ENCODE results near the gene PRELID2.
"Not testable (repeated sequence)": the region's sequence is repeated elsewhere in the genome, so short reads cannot be mapped to it uniquely, and the experiment has no call there.

Gene PRELID2

GRCh38 chr5:145834917-145835847 is at the start of gene PRELID2:
PRELID2 (minus strand) TSS chr5:145835342; CDS start chr5:145835251, 91 bp downstream.
- no peak for DNase-seq

GRCh38 chr5:145874765-145875164 is 39.6 kb upstream of the PRELID2 start:
- no peak for DNase-seq

GRCh38 chr5:145872914-145873313 is 37.8 kb upstream of the PRELID2 start, which contains the start of gene GRXCR2:
GRXCR2 (minus strand) TSS chr5:145873014; CDS start chr5:145872968, 46 bp downstream.
- no peak for DNase-seq

- DNase-seq: no peak
Observed at GRCh38 chr5:145872486-145872885, 37.3 kb upstream of the PRELID2 start.

DNA sequence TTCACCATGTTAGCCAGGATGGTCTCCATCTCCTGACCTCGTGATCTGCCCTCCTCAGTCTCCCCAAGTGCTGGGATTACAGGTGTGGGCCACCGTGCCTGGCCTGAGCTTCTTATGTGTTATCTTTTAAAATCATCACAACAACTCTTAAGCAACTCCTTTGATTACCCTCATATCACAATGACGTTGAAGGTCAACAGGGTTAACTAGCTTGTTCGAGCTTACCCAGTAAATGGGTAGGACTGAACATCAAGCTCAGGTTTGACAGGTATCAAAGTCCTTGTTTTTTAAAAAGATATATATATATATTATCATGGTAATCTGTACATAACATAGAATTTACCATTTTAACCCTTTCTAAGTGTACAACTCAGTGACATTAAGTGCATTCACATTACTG is 34.6 kb upstream of the PRELID2 start:
- DNase-seq: no peak

- no peak for DNase-seq
Observed at GRCh38 chr5:145867806-145868205, 32.7 kb upstream of the PRELID2 start.

DNA sequence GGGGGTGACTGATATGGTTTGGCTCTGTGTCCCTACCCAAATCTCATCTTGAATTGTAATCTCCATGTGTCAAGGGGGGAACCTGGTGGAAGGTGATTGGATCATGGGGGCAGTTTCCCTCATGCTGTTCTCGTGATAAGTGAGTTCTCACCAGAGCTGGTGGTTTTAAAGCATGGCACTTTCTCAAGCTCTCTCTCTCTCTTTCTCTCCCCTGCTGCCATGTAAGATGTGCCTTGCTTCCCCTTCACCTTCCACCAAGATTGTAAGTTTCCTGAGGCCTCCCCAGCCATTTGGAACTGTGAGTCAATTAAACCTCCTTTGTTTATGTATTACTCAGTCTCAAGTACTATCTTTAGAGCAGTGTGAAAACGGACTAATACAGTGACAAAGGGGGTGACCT is 29.3 kb upstream of the PRELID2 start:
- not testable (repeated sequence) for DNase-seq

GRCh38 chr5:145863003-145863402 is 27.9 kb upstream of the PRELID2 start:
- DNase-seq: no peak

DNA sequence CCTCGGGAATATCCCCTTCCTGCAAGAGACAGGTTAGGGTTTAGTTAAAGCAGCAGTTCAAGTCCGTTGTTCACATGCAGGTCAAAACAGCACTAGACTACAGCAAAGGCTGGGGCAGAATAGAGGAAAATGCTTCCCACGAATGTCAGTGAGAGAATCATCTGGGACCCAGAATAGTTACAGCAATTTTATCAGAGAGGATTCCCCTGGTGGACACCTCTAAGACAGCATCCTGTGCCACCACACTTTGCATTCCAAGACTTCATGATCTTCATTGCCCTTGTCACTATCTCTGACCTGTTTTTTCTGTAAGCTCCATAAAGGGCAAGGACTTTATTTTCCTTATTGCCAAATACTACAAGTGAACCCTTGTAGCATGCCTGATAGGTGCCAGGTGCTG is 24.8 kb upstream of the PRELID2 start:
- no peak for DNase-seq

DNA sequence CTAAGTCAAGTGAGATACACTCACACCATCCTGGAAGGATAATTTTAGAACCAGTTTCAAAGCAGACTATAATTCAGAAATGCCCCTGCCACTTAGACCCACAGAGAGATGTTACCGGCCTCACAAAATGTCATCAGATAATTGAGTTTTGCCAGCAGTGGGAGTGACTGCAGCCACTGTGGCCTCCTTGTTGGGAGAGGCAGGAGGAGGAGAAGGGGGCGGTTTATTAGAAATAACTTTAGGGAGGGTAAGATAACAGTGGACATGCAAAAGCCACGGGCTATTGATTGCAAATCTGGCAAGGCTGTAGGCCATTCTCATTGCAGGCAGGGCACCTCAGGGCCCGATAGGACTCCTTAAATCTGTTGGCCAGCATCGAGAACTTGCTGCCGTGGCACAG is 24.3 kb upstream of the PRELID2 start:
- DNase-seq: no peak

GRCh38 chr5:145858959-145859358 is 23.8 kb upstream of the PRELID2 start:
- no peak for DNase-seq

- DNase-seq: no peak
Observed at GRCh38 chr5:145856285-145856818, 21.2 kb upstream of the PRELID2 start.

- DNase-seq: no peak
Observed at GRCh38 chr5:145855763-145856267, 20.7 kb upstream of the PRELID2 start.

DNA sequence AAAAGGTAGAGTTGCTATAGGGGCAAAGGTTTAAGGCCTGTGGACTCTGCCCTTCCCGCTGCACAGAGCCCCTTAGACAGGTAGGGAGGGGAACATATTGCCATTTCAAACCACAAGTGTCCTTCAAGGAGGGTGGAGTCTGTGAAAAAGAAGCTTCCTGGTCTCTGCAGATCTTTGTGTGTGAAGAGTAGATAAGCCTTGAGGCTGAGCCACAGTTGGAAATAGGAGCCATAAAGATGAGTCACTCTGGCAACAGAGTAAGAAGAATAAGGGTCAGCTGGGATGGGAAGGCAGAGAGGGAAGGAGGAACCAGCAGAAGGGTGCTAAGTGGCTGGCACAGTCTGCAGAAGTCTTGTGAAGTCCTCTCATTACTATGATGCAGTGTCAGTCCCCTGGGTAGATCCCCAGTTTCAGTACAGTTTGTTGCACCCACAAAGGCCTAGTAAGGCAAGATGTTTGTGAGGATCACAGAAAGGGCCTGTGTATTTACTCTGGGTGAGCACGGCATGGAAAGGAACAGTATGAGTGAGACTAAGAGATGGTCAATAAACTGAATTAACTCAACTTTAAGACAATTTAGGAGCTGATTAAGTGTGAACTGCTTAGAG is 19.6 kb upstream of the PRELID2 start:
- DNase-seq: no peak

DNA sequence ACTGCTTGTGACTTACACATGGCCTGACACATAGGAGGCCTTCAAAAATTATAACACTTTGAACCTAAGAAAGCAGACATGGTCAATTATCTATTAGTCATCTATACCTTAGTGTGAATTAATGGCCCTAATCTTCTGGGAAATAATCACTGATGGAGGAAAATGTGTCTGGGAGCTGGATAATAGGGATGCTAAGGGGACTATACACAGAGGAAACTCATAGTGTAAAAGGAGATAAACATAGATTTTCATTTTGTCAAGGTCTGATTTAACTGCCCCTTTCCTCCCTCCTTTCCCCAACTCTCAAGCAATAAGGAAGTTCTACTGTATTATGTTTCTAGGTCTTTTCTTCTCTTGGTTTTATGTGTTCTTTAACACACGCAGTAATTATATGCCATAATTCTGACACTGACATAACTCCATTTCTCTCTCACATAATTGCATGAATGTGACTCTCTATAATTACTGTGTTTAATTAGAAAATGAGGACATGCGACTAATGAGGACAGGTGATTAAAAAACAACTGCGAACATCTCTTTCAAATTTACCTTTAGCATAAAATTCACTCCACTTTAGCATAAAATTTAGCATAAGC is 18.7 kb upstream of the PRELID2 start:
- DNase-seq: peak; percentile 7

DNA sequence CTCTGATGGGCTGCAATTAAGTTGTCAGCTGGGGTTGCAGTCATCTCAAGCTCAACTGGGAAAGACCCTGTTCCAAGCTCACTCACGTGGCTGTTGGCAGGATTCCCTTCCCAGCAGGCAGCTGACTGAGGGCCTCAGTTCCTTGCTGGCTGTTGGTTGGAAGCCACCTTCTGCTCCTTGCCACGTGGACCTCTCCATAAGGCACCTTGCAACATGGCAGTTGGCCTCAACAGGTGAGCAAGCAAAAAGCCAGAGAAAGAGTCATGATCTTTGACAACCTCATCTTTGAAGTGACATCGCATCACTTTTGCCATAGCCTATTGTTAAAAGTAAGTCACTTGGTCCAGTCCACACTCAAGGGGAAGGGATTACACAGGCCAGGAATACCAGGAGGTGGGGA is 17.8 kb upstream of the PRELID2 start:
- no peak for DNase-seq

GRCh38 chr5:145848854-145849253 is 13.7 kb upstream of the PRELID2 start:
- no peak for DNase-seq

- no peak for DNase-seq
Observed at GRCh38 chr5:145847499-145848497, 12.7 kb upstream of the PRELID2 start.

GRCh38 chr5:145846081-145846480 is 10.9 kb upstream of the PRELID2 start:
- peak; percentile 0 for DNase-seq

DNA sequence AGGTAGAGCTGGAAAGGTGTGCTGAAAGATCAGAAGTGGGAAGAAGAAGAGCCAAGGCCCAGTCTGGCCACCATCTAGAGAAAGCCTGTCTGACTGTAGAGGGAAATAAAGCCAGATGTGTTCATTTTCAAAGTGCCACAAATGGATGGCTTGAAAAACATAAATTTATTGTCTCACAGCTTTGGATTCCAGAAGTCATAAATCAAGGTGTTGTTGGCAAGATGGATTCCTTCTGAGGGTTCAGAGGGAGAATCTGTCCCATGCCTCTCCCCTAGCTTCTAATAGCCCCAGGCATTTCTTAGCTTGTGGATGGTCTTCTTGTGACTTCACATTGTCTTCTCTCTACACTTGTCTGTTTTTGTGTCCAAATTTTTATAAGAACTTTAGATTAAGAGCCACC is 6.2 kb upstream of the PRELID2 start:
- no peak for DNase-seq

DNA sequence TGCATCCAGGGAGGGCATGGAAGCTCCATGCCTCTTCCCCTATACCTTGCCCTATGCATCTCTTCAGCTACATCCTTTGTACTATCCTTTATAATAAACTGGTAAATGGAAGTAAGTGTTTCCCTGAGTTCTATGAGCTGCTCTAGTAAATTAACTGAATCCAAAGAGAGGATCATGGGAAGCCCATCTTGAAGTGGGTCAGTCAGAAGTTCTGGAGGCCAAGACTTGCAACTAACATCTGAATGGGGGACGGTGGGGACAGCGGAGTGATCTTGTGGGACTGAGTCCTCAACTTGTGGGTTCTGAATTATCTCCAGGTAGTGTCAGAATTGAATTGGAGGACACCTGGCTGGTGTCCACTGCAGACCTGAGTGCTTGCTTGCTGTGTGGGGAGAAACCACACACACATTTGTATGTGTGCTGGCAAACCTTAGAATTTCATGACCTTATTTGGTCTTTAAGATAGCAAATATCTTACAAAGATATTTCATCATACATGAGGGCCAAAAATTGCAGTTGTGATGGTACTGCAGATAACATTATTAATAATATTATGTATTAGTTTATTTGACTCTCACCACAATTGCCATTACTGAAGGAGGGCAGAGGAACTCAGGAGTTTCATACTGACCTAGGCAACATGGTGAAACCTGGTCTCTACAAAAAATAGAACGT is 5.5 kb upstream of the PRELID2 start:
- DNase-seq: no peak

Measured in NCI-H1105 treated with DMSO at 0.1 percent for 48 hours (cell line).